ENCODE data around the gene RHNO1. TPM values are rescaled to one million over a fixed set of nuclear protein-coding genes. Genes with fewer than 3 reads are reported as not detected.
A peak's percentile ranks its signal among the peaks of the same experiment; 100 is the strongest.

The RHNO1 gene
- total and polyA plus RNA-seq, 2 of the 13 experiments (the other 11 are each of a cell fraction or from before 2014, with no cell fraction given): 27.2 to 49.6 TPM

GRCh38 chr12:2890388-2891239, 13.6 kb downstream of the RHNO1 start, which contains the start of gene TULP3 (continued):
- peak; percentile 89; the same call in 1 of the 2 replicates for TF ChIP-seq ATF5 (CRISPR knock-in tag; IDR thresholded peaks at IDR 0.05; ENCODE audit: low read depth)
- peak; percentile 69; the same call in 1 of the 2 replicates for TF ChIP-seq KDM5B (CRISPR knock-in tag; IDR thresholded peaks at IDR 0.05; ENCODE audit: borderline replicate concordance)
- no peak for TF ChIP-seq NCOA5 (CRISPR knock-in tag; IDR thresholded peaks at IDR 0.05)
- TF ChIP-seq MEF2D (CRISPR knock-in tag; IDR thresholded peaks at IDR 0.05): peak; percentile 88
- TF ChIP-seq REXO4 (CRISPR knock-in tag; IDR thresholded peaks at IDR 0.05; ENCODE audit: borderline replicate concordance): 0 out of 2 replicates have a peak, but pooled peaks have one; percentile 49
- TF ChIP-seq NONO (IDR thresholded peaks at IDR 0.05): no peak
- peak; percentile 83 for TF ChIP-seq NONO (CRISPR knock-in tag; conservative IDR thresholded peaks at IDR 0.05)
- peak; percentile 69 for TF ChIP-seq GFI1 (CRISPR knock-in tag; IDR thresholded peaks at IDR 0.05; ENCODE audit: borderline replicate concordance)
- TF ChIP-seq IRF9 (CRISPR knock-in tag; IDR thresholded peaks at IDR 0.05; ENCODE audit: borderline replicate concordance): peak; percentile 93; the same call in 1 of the 2 replicates
- no peak for TF ChIP-seq SNRNP70 (IDR thresholded peaks at IDR 0.05; ENCODE audit: low read depth, low read length)
- TF ChIP-seq ZNF552 (CRISPR knock-in tag; IDR thresholded peaks at IDR 0.05; ENCODE audit: borderline replicate concordance): peak; percentile 36; the same call in 1 of the 2 replicates
- 0 out of 2 replicates have a peak, but pooled peaks have one; percentile 77 for TF ChIP-seq CHCHD3 (CRISPR knock-in tag; IDR thresholded peaks at IDR 0.05)
- 0 out of 2 replicates have a peak, but pooled peaks have one; percentile 32 for TF ChIP-seq ZNF44 (CRISPR knock-in tag; IDR thresholded peaks at IDR 0.05)
- TF ChIP-seq ZBTB3 (CRISPR knock-in tag; IDR thresholded peaks at IDR 0.05; ENCODE audit: borderline replicate concordance, low read depth): no peak
- peak; percentile 2; the same call in 1 of the 2 replicates for TF ChIP-seq CTCF (CRISPR knock-in tag; IDR thresholded peaks at IDR 0.05)
- TF ChIP-seq HNRNPLL (IDR thresholded peaks at IDR 0.05; ENCODE audit: low read depth, low read length, poor library complexity, severe bottlenecking): peak; percentile 51
- TF ChIP-seq SRF (IDR thresholded peaks at IDR 0.05; ENCODE audit: low read depth, low read length): no peak; the same call in 1 of the 2 replicates
- no peak for TF ChIP-seq RORA (CRISPR knock-in tag; IDR thresholded peaks at IDR 0.05)
- TF ChIP-seq ZNF225 (CRISPR knock-in tag; IDR thresholded peaks at IDR 0.05): no peak
- TF ChIP-seq ZNF34 (CRISPR knock-in tag; IDR thresholded peaks at IDR 0.05; ENCODE audit: borderline replicate concordance): no peak
- peak; percentile 85 for TF ChIP-seq RBM22 (optimal IDR thresholded peaks at IDR 0.05; ENCODE audit: low read length)
- peak; percentile 88 for TF ChIP-seq ZNF574 (CRISPR knock-in tag; IDR thresholded peaks at IDR 0.05)
- peak; percentile 43; the same call in 1 of the 2 replicates for TF ChIP-seq BCL6 (CRISPR knock-in tag; IDR thresholded peaks at IDR 0.05)
